Measurements from ENCODE around the gene EXOC6B.
"Not testable (repeated sequence)": the region's sequence is repeated elsewhere in the genome, so short reads cannot be mapped to it uniquely, and the experiment has no call there.

The EXOC6B gene

GRCh38 chr2:72483346-72483745, 342.5 kb downstream of the EXOC6B start:
- no peak for DNase-seq (ENCODE audit: low read depth in 4 of 4, low spot score in 1 of 4)

DNA sequence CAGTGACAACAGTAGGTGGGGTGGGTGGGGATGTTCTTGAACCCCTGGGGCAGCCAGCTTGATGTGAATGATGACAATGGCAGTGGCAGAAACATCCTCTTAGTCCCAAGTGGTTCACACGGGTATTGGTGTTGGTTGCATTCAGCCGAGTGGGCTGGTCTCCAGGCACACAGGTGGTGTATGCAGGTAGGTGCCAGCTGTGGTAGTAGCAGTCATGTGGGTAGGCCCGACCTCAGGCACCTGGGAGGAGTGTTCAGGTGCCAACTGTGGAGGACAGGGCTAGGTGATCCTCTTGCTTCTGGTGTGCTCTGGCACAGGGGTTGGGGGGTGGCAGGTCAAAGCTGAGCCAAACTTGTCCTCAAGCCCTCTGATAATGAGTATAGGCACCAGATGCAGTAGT, 350.6 kb downstream of the EXOC6B start:
- DNase-seq (ENCODE audit: low read depth in 4 of 4, low spot score in 1 of 4) = no peak

GRCh38 chr2:72457801-72458516, 367.9 kb downstream of the EXOC6B start:
- no peak for DNase-seq (ENCODE audit: low read depth in 4 of 4, low spot score in 1 of 4)

DNA sequence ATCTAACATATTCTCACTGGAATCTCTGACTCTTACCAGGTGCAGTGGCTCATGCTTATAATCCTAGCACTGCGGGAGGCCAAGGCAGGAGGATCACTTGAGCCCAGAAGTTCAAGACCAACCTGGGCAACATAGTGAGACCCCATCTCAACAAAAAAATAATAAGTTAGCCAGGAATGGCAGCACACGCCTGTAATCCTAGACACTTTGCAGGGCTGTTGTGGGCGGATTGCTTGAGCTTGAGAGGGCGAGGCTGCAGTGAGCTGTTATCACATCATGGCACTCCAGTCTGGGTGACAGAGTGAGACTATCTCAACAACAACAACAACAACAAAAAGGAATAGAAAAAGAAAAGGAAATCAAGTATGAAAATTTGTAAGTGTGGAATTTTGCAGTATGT, 371.6 kb downstream of the EXOC6B start:
- no peak for DNase-seq (ENCODE audit: low read depth in 4 of 4, low spot score in 1 of 4)

GRCh38 chr2:72442270-72442669, 383.6 kb downstream of the EXOC6B start:
- no peak for DNase-seq (ENCODE audit: low read depth in 4 of 4, low spot score in 1 of 4)

DNA sequence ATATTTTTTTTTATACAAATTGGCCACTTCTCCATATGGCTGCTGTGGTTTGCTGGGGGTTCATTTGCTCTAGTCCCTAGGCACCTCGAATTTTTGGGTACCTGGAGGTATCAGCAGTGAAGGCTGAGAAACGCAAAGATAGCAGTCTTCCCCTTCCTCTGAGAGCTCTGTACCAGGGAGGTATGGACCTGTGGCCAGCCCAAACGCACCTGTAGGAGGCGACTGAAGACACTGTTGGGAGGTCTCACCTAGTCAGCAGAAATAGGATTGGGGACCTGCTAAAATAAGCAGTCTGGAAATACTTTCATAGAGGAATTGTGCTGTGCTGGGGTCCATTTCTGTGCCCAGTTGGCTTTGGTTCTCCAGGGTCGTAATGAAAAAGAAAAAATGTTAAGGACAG, 385.9 kb downstream of the EXOC6B start:
- no peak for DNase-seq (ENCODE audit: low read depth in 4 of 4, low spot score in 1 of 4)

DNA sequence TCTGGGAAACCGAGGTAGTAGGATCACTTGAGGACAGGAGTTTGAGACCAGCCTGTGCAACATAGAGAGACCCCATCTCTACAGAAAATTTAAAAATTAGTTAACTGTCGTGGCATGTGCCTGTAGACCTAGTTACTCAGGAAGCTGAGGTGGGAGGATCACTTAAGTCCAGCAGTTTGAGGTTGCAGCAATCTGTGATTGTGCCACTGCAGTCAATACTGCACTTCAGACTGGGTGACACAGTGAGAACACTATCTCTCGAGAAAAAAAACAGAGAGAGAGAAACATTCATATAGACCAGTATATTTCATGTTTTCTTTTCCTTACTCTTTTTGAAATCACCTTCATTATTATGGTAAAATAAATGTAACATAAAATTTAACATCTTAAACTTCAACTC, 387.5 kb downstream of the EXOC6B start:
- no peak for DNase-seq (ENCODE audit: low read depth in 4 of 4, low spot score in 1 of 4)

GRCh38 chr2:72431737-72432136, 394.1 kb downstream of the EXOC6B start:
- DNase-seq (ENCODE audit: low read depth in 4 of 4, low spot score in 1 of 4) = no peak

GRCh38 chr2:72427022-72427861, 398.6 kb downstream of the EXOC6B start:
- no peak for DNase-seq (ENCODE audit: low read depth in 4 of 4, low spot score in 1 of 4)

- no peak for DNase-seq (ENCODE audit: low read depth in 4 of 4, low spot score in 1 of 4)
Measured at GRCh38 chr2:72425996-72426395, 399.8 kb downstream of the EXOC6B start.

DNA sequence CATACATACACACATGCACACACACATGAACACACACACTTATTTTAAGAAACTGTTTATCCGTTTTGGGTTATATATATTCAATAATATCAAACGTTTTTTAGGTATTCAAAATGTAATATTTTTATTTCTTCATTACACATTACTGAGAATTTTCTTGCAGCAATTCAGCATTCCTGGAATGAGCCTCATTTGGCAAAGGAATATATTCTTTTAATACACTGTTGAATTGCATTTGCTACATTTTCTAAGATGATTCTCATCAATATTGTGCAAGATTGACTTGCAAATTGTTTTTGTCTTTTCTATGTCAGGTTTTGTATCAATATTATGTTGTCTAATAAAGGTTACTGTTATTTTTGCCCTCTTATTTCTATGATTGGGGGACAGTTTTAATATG, 402.1 kb downstream of the EXOC6B start:
- no peak for DNase-seq (ENCODE audit: low read depth in 4 of 4, low spot score in 1 of 4)

DNA sequence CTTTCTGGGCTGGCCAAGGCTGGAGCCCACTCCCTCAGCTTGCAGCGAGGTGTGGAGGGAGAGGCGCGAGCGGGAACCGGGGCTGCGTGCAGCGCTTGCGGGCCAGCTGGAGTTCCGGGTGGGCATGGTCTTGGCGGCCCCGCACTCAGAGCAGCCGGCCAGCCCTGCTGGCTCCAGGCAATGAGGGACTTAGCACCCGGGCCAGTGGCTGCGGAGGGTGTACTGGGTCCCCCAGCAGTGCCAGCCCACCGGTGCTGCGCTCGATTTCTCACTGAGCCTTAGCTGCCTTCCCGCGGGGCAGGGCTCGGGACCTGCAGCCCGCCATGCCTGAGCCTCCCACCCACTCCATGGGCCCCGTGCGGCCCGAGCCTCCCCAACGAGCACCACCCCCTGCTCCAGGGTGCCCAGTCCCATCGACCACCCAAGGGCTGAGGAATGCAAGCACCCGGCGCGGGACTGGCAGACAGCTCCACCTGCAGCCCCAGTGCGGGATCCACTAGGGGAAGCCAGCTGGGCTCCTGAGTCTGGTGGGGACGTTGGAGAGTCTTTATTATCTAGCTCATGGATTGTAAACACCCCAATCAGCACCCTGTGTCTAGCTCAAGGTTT, 404.0 kb downstream of the EXOC6B start:
- DNase-seq (ENCODE audit: low read depth in 4 of 4, low spot score in 1 of 4) = not testable (repeated sequence)

- DNase-seq (ENCODE audit: low read depth in 4 of 4, low spot score in 1 of 4) = no peak
Measured at GRCh38 chr2:72415781-72416475, 409.9 kb downstream of the EXOC6B start.

GRCh38 chr2:72415241-72415661, 410.6 kb downstream of the EXOC6B start:
- DNase-seq (ENCODE audit: low read depth in 4 of 4, low spot score in 1 of 4) = no peak

- DNase-seq (ENCODE audit: low read depth in 4 of 4, low spot score in 1 of 4) = no peak
Measured at GRCh38 chr2:72414137-72414760, 411.6 kb downstream of the EXOC6B start.

GRCh38 chr2:72413716-72414115, 412.1 kb downstream of the EXOC6B start:
- DNase-seq (ENCODE audit: low read depth in 4 of 4, low spot score in 1 of 4) = no peak

DNA sequence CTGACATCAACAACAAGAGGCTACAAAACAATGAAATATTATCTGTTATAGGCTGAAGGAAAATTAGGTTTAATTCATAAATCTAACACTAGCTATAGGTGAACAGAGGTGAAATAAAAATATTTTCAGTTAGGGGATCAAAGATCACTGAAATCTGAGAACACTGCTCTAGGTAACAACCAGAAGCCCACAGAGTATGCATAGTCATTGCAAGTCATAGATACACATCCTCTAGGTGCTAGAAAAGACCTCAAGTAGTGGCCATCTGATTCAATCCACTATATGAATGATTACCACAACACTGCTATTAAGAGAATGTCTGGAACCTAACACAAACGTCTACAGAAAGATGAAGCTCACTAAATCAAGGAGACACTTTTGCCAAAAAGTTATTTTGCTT, 413.6 kb downstream of the EXOC6B start:
- no peak for DNase-seq (ENCODE audit: low read depth in 4 of 4, low spot score in 1 of 4)

GRCh38 chr2:72399879-72400278, 426.0 kb downstream of the EXOC6B start:
- DNase-seq (ENCODE audit: low read depth in 4 of 4, low spot score in 1 of 4) = no peak

DNA sequence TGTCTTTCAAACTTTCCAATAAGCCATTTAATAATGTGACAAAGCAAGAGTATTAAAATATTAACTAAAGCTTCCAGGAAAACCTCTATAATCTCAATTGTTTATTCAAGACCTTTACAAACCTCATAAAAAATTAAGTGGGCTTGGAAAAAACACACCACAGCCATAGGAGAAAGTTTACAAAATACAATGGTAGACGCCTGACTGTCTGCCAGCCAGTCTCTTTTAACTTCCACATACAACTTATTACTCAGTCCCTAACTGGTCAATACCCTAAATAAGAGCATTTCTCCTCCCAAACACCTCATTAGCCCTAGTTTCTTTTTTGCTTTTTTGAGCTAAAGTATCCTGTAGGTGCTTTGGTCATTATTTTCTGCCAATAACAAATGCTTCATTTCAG, 430.7 kb downstream of the EXOC6B start:
- DNase-seq (ENCODE audit: low read depth in 4 of 4, low spot score in 1 of 4) = no peak

DNA sequence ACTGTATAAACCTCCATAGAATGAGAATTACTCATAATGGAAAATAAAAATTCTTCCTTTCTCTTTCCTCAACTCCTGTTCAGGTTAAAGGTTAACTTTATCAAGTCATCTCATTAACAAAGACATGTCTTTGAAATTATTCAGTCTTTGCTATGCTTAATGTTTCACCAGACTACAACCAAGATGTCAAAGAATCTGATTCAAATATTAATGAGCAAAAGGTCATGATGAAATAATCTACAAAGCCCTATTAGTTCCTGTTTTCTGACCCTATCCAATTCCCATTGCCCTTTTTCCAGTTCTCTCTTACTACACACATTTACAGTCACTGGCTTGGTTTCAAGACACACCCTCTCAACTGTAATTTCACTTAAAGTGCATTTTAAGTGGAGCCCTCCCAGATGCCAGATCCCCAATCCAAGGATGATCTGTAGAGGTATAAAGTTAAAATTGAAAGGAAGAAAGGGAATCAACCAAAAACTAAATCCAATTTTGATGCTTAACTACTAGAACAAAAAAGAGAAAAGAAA, 431.2 kb downstream of the EXOC6B start:
- DNase-seq (ENCODE audit: low read depth in 4 of 4, low spot score in 1 of 4) = no peak

- no peak for DNase-seq (ENCODE audit: low read depth in 4 of 4, low spot score in 1 of 4)
Measured at GRCh38 chr2:72389447-72389846, 436.4 kb downstream of the EXOC6B start.
